ENCODE results near the gene PKN2.
A peak's percentile ranks its signal among the peaks of the same experiment; 100 is the strongest.

The PKN2 gene

GRCh38 chr1:88731475-88732269 is 47.6 kb downstream of the PKN2 start:
- no peaks in the 10 kb centered on the region for H3K27me3 ChIP-seq (ENCODE audit: insufficient read depth, low read length)
- peaks cover 67% of the 10 kb centered on the region for H3K79me2 ChIP-seq (ENCODE audit: control insufficient read depth, insufficient read depth, low read length, unreplicated experiment)
- peak overlapping the region; percentile 52 for H3K4me3 ChIP-seq (ENCODE audit: low read depth, low read length)
- H3K27ac ChIP-seq (ENCODE audit: low read depth, low read length) = peak overlapping the region; percentile 77
- H3K36me3 ChIP-seq (ENCODE audit: insufficient read depth, low read length) = no peaks in the 10 kb centered on the region
- no peak overlapping the region for H2AFZ ChIP-seq (ENCODE audit: low read length, unreplicated experiment)
- peaks cover 21% of the 10 kb centered on the region for H3K4me1 ChIP-seq (ENCODE audit: control insufficient read depth, insufficient read depth, low read length, unreplicated experiment)

- Histone ChIP-seq H3K36me3 (ENCODE audit: insufficient read depth, low read length) (no peaks in the 10 kb centered on the region), H2AFZ (ENCODE audit: low read length, unreplicated experiment) (no peak overlapping the region), H3K4me3 (ENCODE audit: low read depth, low read length) (no peak overlapping the region), H3K27ac (ENCODE audit: low read depth, low read length) (no peak overlapping the region), H3K27me3 (ENCODE audit: insufficient read depth, low read length) (no peaks in the 10 kb centered on the region), H3K4me1 (ENCODE audit: control insufficient read depth, insufficient read depth, low read length, unreplicated experiment) (peaks cover 19% of the 10 kb centered on the region), H3K79me2 (ENCODE audit: control insufficient read depth, insufficient read depth, low read length, unreplicated experiment) (peaks cover 68% of the 10 kb centered on the region)
Measured at GRCh38 chr1:88735382-88735781, 51.3 kb downstream of the PKN2 start.

GRCh38 chr1:88735909-88736308 is 51.8 kb downstream of the PKN2 start:
- H3K27ac ChIP-seq (ENCODE audit: low read depth, low read length) = no peak overlapping the region
- H3K36me3 ChIP-seq (ENCODE audit: insufficient read depth, low read length) = no peaks in the 10 kb centered on the region
- peaks cover 15% of the 10 kb centered on the region for H3K4me1 ChIP-seq (ENCODE audit: control insufficient read depth, insufficient read depth, low read length, unreplicated experiment)
- H2AFZ ChIP-seq (ENCODE audit: low read length, unreplicated experiment) = no peak overlapping the region
- no peak overlapping the region for H3K4me3 ChIP-seq (ENCODE audit: low read depth, low read length)
- H3K27me3 ChIP-seq (ENCODE audit: insufficient read depth, low read length) = no peaks in the 10 kb centered on the region
- peaks cover 65% of the 10 kb centered on the region for H3K79me2 ChIP-seq (ENCODE audit: control insufficient read depth, insufficient read depth, low read length, unreplicated experiment)

GRCh38 chr1:88736633-88737248 is 52.7 kb downstream of the PKN2 start:
- Histone ChIP-seq H3K4me3 (ENCODE audit: low read depth, low read length) (no peak overlapping the region), H3K36me3 (ENCODE audit: insufficient read depth, low read length) (no peaks in the 10 kb centered on the region), H3K27me3 (ENCODE audit: insufficient read depth, low read length) (no peaks in the 10 kb centered on the region), H2AFZ (ENCODE audit: low read length, unreplicated experiment) (no peak overlapping the region), H3K79me2 (ENCODE audit: control insufficient read depth, insufficient read depth, low read length, unreplicated experiment) (peaks cover 67% of the 10 kb centered on the region), H3K27ac (ENCODE audit: low read depth, low read length) (no peak overlapping the region), H3K4me1 (ENCODE audit: control insufficient read depth, insufficient read depth, low read length, unreplicated experiment) (peaks cover 14% of the 10 kb centered on the region)

GRCh38 chr1:88737338-88737927 is 53.4 kb downstream of the PKN2 start:
- peaks cover 69% of the 10 kb centered on the region for H3K79me2 ChIP-seq (ENCODE audit: control insufficient read depth, insufficient read depth, low read length, unreplicated experiment)
- H3K36me3 ChIP-seq (ENCODE audit: insufficient read depth, low read length) = no peaks in the 10 kb centered on the region
- no peak overlapping the region for H3K4me3 ChIP-seq (ENCODE audit: low read depth, low read length)
- no peaks in the 10 kb centered on the region for H3K27me3 ChIP-seq (ENCODE audit: insufficient read depth, low read length)
- H2AFZ ChIP-seq (ENCODE audit: low read length, unreplicated experiment) = no peak overlapping the region
- peaks cover 8% of the 10 kb centered on the region for H3K4me1 ChIP-seq (ENCODE audit: control insufficient read depth, insufficient read depth, low read length, unreplicated experiment)
- H3K27ac ChIP-seq (ENCODE audit: low read depth, low read length) = no peak overlapping the region

- peaks cover 8% of the 10 kb centered on the region for H3K4me1 ChIP-seq (ENCODE audit: control insufficient read depth, insufficient read depth, low read length, unreplicated experiment)
- H3K27me3 ChIP-seq (ENCODE audit: insufficient read depth, low read length) = no peaks in the 10 kb centered on the region
- H3K36me3 ChIP-seq (ENCODE audit: insufficient read depth, low read length) = no peaks in the 10 kb centered on the region; the same call in 1 of the 2 replicates
- peak overlapping the region; percentile 44; the same call in 1 of the 2 replicates for H3K27ac ChIP-seq (ENCODE audit: low read depth, low read length)
- H3K4me3 ChIP-seq (ENCODE audit: low read depth, low read length) = no peak overlapping the region
- peaks cover 41% of the 10 kb centered on the region for H3K79me2 ChIP-seq (ENCODE audit: control insufficient read depth, insufficient read depth, low read length, unreplicated experiment)
- no peak overlapping the region for H2AFZ ChIP-seq (ENCODE audit: low read length, unreplicated experiment)
Measured at GRCh38 chr1:88740784-88741183, 56.7 kb downstream of the PKN2 start.

GRCh38 chr1:88741413-88741812 is 57.3 kb downstream of the PKN2 start:
- no peak overlapping the region for H2AFZ ChIP-seq (ENCODE audit: low read length, unreplicated experiment)
- H3K4me3 ChIP-seq (ENCODE audit: low read depth, low read length) = no peak overlapping the region
- peaks cover under 1% of the 10 kb centered on the region; the same call in 1 of the 2 replicates for H3K36me3 ChIP-seq (ENCODE audit: insufficient read depth, low read length)
- no peaks in the 10 kb centered on the region for H3K27me3 ChIP-seq (ENCODE audit: insufficient read depth, low read length)
- H3K4me1 ChIP-seq (ENCODE audit: control insufficient read depth, insufficient read depth, low read length, unreplicated experiment) = peaks cover 8% of the 10 kb centered on the region
- H3K27ac ChIP-seq (ENCODE audit: low read depth, low read length) = peak overlapping the region; percentile 44
- H3K79me2 ChIP-seq (ENCODE audit: control insufficient read depth, insufficient read depth, low read length, unreplicated experiment) = peaks cover 35% of the 10 kb centered on the region

- H3K79me2 ChIP-seq (ENCODE audit: control insufficient read depth, insufficient read depth, low read length, unreplicated experiment) = peaks cover 25% of the 10 kb centered on the region
- H3K4me3 ChIP-seq (ENCODE audit: low read depth, low read length) = no peak overlapping the region
- H3K27ac ChIP-seq (ENCODE audit: low read depth, low read length) = no peak overlapping the region
- no peak overlapping the region for H2AFZ ChIP-seq (ENCODE audit: low read length, unreplicated experiment)
- H3K4me1 ChIP-seq (ENCODE audit: control insufficient read depth, insufficient read depth, low read length, unreplicated experiment) = peaks cover 8% of the 10 kb centered on the region
- peaks cover 5% of the 10 kb centered on the region; the same call in 1 of the 2 replicates for H3K36me3 ChIP-seq (ENCODE audit: insufficient read depth, low read length)
- H3K27me3 ChIP-seq (ENCODE audit: insufficient read depth, low read length) = no peaks in the 10 kb centered on the region
Measured at GRCh38 chr1:88742531-88742930, 58.5 kb downstream of the PKN2 start.

- Histone ChIP-seq H2AFZ (ENCODE audit: low read length, unreplicated experiment) (no peak overlapping the region), H3K27ac (ENCODE audit: low read depth, low read length) (no peak overlapping the region), H3K4me3 (ENCODE audit: low read depth, low read length) (no peak overlapping the region), H3K27me3 (ENCODE audit: insufficient read depth, low read length) (no peaks in the 10 kb centered on the region), H3K79me2 (ENCODE audit: control insufficient read depth, insufficient read depth, low read length, unreplicated experiment) (peaks cover 10% of the 10 kb centered on the region), H3K4me1 (ENCODE audit: control insufficient read depth, insufficient read depth, low read length, unreplicated experiment) (peaks cover 8% of the 10 kb centered on the region), H3K36me3 (ENCODE audit: insufficient read depth, low read length) (peaks cover 5% of the 10 kb centered on the region; the same call in 1 of the 2 replicates)
Measured at GRCh38 chr1:88744142-88744541, 60.1 kb downstream of the PKN2 start.

- Histone ChIP-seq H3K36me3 (ENCODE audit: insufficient read depth, low read length) (peaks cover 5% of the 10 kb centered on the region; the same call in 1 of the 2 replicates), H3K27ac (ENCODE audit: low read depth, low read length) (no peak overlapping the region), H3K4me3 (ENCODE audit: low read depth, low read length) (no peak overlapping the region), H3K4me1 (ENCODE audit: control insufficient read depth, insufficient read depth, low read length, unreplicated experiment) (no peaks in the 10 kb centered on the region), H3K27me3 (ENCODE audit: insufficient read depth, low read length) (no peaks in the 10 kb centered on the region), H2AFZ (ENCODE audit: low read length, unreplicated experiment) (no peak overlapping the region), H3K79me2 (ENCODE audit: control insufficient read depth, insufficient read depth, low read length, unreplicated experiment) (peaks cover 4% of the 10 kb centered on the region)
Measured at GRCh38 chr1:88746916-88747315, 62.8 kb downstream of the PKN2 start.
